Nucleus accumbens (tissue), 56 donors: Measurements from ENCODE around the gene CDT1.

Source experiments
- DNase-seq, 56 donors: peaks; one replicate each; lab custom pipeline; 2025; lab: John Stamatoyannopoulos, UW

Gene CDT1

GRCh38 chr16:88850531-88851199 is 47.1 kb downstream of the CDT1 start:
- DNase-seq = no peak

DNA sequence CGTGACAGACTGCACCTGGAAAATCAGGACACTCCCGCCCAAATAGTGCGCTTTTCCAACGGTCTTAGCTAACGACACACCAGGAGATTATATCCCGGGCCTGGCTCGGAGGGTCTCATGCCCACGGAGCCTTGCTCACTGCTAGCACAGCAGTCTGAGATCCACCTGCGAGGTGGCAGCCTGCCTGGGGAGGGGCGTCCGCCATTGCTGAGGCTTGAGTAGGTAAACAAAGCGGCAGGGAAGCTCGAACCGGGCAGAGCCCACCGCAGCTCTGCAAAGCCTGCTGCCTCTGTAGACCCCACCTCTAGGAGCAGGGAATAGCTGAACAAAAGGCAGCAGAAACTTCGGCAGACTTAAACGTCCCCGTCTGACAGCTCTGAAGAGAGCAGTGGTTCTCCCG is 48.0 kb downstream of the CDT1 start:
- DNase-seq = no peak

GRCh38 chr16:88853325-88853941 is 49.8 kb downstream of the CDT1 start:
- peak in 1 of 56 donors; percentile 24 for DNase-seq

GRCh38 chr16:88854306-88855111 is 50.9 kb downstream of the CDT1 start:
- DNase-seq = peak in 1 of 56 donors; percentile 14

DNA sequence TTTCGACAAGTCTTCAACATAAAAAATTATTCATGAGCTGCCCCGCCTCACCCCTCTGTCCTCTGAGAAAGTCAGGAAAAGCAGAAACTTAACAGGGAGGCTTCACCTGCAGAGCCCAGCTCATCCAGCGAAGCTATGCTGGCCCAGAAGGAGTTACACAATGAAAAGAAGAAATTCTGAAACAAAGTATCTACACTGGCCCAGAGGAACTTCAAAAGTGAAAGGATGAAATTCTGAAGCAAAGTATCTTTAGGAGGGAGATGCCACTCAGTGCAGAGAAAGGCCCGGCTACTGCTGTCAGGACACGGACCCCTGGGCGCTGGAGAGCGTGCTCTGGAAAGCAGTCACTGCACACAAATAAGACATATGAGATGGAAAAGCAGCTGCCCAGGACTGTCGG is 51.6 kb downstream of the CDT1 start:
- DNase-seq = no peak

DNA sequence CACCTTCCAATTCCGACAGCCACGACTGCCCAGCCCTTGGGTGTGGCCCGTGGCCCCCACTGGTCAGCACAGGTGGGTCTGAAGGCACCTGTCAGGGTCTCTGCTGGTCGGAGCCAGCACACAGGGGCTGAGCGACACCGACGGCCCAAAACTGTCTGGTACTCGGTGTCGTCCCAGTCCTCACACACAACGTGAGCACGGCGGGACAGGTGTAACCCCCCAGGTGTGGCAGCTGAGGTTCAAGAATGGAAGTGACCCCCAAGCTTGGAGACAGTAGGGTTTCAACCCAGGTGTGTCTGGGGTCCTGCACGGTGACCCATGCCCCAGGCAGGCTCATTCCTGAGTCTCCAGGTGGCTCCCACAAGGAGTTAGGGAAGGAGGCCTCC is 52.1 kb downstream of the CDT1 start:
- DNase-seq = no peak

GRCh38 chr16:88856122-88856827 is 52.7 kb downstream of the CDT1 start:
- DNase-seq = peak in 10 of 56 donors; percentile 10 to 54 (median 34)

DNA sequence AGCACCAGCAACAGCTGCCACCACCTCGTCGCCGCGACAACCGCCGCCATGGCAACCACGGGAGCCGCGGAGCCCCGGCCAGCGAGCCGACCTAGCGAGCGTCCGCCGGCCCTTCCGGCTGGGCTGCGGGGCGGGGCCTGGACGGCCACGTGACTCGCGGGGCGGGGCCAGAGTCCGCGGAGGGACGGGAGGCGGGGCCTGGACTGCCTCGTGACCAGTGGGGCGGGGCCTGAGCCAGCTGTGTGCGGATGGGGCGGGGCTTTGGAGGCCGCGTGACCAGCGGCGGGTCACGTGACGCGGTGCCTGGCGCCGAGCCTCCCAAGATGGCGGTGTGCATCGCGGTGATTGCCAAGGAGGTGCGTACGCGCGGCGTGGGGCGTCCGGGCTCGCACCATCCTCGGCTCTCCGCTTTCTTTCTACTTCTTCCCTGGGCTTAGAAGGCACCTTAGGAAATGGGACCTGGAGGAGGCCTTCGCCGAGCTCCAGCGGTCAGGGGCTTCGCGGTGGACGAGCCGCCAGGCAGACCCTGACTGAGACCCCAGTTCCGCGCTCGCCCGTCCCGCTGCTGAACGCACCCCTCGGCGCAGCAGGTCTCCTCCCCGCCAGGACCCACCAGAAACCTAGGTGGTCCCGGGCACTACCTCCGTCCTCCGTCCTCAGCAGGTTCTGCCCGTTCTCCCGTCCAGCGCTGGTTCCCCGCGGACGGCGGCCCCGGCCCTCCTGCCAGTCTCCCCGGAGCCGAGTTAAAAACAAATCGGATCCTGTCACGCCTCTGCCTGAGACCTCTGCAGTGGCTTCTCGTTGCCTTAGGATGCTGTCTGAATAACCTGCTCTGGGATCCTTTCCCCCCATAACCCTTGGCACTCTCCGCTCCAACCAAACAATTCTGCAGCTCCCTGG is 53.5 kb downstream of the CDT1 start, which contains the start of the genes GALNS and TRAPPC2L:
GALNS (minus strand) TSS at position 120 of the 900 bp plus-strand sequence; CDS start at position 50, 70 bp downstream.
TRAPPC2L (plus strand) TSS at position 300 of the 900 bp plus-strand sequence; CDS start at position 324, 24 bp downstream.
- DNase-seq = peak; percentile 67 to 100 (median 96)

DNA sequence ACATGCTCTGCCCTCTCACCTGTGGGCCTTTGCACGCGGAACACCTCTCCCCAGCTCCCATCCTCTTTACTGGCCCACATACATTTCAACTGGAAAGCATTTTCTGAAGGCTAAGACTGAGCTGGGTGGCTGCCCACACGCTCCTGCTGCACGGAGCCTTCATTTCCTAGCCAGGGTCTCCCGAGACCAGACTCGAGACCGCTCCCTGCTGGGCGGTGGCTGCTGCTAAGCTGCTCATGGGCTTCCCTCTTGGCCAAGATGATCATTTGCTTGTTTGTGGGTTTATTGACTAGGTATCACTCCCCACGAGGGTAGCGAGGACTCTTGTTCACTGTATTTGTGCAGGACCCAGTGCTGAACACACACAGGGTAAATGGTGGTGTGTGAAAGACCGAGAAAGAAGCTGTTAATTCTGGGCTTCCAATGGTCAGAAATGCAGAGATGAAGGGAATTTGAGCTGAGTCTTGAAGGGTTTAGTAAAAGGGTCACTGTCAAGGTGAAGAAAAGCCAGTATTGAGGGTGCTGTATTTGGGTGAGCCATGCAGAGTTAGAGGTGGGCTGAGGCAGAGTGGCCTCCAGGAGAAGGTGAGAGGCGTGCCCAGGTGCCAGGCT is 54.2 kb downstream of the CDT1 start:
- peak in 52 of 56 donors; percentile 10 to 83 (median 60) for DNase-seq
